HG02870 (cell line): ENCODE results near the gene TTC28.
"Not testable (repeated sequence)": the region's sequence is repeated elsewhere in the genome, so short reads cannot be mapped to it uniquely, and the experiment has no call there.

ENCODE experiments used
- ATAC-seq: cut with Tn5 transposase; IDR thresholded peaks from one replicate; pipeline ENCODE4 v1.9.1; 2021; ENCODE audit warnings: mild to moderate bottlenecking, moderate library complexity; ENCODE audit not compliant: unreplicated experiment

Gene TTC28

DNA sequence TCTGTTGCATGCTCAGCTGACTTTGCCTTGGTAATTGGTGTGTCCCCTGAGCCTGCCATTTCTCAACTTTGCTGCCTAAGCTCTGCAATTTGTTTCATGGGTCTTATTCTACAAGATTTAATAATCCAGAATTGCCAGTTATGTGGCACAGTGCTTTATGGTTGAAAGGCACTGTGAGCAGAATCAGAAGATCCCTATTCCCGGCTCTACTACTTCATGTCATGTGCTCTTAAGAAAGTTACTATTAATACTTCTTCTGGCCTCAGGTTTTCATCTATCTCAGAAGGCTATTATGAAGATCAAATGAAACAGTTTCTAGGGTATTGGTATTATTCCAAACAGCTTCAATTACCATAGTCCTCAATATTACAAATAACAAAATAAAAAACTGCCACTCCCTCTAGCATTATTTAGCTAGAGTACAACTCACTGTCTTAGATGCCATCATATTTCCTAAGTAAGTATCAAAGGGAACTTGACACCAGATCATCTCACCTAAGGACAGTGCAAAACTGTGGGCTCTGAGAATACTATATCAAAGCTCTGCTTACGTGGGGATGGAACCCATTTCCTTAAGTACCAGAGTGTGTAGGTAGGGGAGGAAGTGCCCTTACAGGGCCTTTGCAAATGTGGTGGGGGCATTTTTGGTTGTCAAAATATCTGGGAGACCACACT, 560.5 kb downstream of the TTC28 start:
- no peak for ATAC-seq

DNA sequence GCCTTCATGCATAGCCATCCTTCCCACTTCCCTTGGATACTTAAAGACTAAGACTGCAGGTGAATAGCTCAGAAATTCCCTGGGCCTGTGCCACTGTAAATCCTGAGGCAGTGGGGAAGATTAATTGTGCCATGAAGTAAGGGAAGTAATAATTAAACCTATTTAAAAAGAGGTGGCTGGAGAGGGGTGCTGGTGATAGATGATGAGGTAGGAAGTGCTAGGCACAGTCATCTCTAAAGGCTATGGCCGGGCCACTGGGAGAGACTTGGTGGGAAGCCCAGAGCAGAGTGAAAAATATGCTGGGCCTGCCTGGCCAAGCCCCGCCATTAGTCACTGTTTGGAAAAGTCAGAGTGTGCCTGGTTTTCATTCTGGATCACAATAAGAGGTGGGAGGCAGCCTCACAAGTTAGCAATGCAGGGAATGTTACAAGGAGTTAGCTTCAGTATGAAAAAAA, 563.4 kb downstream of the TTC28 start:
- no peak for ATAC-seq

DNA sequence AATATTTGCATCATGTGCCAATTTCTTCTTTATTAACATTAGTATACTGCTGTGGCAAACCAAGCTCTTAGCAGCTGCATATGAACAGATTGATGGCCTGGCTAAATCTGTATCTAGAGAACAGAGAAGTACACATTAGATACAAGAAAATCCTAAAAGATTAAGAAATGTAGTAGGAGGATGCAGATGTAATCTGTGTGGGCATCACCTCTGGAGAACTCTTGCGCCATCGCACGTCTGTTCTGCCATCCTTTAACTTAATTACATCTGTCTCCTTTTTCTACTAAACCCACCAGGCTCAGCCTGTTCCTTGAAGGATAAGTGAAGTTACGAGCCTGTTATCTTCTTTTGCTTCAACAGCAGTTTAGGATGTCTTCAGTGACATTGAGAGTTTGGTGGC, 564.2 kb downstream of the TTC28 start:
- ATAC-seq, result no peak

DNA sequence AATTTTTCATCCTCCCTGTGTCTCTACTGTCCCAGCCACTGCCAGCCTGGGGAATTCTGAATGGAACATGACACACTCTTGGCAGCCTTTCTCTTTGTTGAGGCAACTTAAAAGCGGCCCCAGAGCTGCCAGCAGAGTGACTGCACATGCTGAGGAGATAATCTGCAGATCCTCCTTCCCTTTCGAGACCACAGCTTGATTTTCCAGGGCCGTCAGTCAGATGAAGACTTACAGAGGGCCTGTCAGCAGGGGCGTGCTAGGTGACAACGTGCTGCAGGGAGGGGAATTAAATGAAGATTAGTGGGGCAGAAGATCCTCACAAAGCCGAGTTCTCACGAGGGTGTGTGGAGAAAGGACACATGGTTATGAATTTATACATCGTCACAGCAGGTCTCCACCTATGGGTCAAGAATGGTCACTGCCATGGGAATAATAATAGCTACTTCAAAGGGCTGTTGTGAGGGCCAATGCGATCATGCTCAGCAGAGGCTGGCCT, 567.0 kb downstream of the TTC28 start:
- ATAC-seq, result no peak

DNA sequence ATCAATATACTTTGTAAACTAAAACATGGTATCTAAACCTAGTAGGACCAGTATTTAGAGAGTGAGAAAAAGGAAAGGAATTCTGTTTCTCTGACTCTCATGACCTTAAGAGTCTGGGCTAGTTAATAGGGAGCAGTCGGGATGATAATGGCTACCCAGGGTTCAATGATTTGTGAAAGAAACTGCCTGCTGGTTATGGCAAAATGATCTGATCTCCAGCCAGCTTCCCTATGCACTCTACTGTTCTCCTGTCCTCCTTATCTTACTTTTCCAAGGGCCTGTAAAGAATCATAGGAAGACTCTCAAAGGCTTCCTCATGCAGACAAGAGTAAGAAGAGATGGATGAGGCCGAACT, 567.5 kb downstream of the TTC28 start:
- ATAC-seq, result no peak

DNA sequence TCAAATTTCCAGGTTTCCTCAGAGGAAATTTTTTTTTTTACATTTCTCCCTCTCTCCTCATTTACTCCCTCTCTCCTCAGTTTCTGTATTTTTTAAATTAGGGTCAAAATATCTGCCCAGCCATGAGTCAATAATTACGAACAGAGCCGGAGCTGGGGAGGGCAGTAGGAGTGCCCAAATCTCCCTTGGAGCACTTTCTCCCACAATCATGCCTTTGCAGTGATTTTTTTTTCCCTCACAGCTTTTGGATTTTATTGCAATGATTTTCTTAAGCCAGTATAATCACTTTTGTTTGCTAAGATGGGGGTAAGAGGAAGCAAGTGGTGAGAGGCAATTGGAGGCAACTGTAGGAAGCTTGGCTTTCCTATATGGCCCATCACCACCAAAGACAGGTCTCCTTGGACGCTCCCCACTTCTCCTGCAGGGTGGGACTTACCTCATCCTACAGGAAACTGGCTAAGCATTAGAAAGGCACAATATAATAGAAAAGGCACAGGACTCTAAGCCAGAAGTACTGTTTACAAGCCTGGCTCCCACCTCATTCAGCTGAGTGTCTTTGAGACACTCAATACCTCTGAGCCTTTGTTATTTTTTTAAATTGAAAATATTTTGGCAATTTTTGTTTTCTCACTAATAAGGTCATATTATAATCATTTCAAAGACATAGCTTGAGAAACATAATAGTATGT, 568.0 kb downstream of the TTC28 start:
- no peak for ATAC-seq

DNA sequence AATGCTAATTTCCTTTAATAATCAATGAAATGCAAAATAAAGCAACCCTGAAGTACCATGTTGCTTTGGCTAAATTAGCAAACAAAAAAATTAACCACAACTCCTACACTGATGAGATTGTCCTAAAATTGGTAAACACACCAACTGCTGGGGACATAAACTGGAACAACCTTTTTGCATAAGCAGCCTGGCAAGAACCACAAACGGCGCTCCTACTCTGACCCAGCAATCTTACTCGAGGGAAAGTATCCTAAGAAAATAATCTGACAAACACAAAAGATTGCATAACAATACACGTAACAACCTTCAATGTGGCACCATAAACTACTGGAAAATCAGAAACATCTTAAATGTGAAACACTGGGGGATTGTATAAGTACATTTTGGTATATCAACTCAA, 570.8 kb downstream of the TTC28 start:
- ATAC-seq, result no peak

DNA sequence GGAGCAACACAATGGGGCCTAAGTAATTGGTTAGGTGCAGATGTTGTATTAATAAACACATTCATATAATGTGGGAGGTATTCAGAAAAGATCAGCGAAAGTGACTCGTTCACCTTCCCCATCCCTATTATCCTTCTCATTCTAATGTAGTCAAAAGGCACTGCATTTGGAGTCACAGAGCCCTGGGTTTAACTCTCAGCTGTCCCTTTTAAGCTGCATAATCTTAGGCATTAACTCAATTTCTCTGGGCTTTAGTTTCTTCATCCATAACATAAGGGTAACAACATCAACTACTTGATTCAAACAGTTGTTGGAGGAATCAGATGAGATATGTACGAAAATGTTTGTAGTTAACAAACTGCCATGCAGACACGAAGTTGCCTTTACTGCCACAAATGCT, 573.0 kb downstream of the TTC28 start:
- no peak for ATAC-seq

DNA sequence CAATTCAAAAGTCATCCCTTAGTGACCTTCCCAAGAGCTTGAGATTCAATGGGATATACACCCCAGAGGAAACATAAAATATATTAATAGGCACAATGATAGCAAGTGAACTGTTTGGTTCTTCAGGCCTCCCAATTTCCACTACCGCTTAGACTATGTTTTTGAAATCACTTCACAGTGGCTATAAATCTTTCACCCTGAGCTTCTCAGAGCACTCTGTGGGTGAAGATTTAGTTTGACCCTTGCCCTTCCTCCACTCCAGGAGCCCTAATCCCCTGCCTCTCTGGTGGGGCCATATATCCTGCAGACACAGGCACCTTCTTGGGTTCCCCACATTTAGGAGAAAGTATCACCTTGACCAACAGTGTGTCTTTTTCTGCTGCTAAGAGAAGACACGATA, 573.7 kb downstream of the TTC28 start:
- no peak for ATAC-seq

DNA sequence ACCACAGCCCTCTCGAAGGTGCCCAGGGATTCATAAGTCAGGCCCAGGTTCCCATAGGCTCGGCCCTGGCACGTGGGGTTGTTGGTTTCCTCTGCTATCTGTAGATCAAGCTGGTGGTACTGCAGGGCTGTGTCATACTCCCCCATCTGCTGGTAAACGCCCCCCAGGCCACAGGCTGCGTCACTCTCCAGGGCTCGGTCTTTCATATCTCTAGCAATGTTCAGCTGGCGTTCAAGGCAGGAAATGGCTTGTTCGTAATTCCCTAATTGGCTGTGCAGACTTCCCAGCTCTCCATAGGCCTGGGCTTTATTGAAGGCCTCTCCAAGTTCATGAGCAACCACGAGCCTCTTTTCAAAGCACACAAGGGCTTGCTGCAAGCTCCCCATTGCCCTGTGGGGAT, 574.2 kb downstream of the TTC28 start:
- no peak for ATAC-seq

DNA sequence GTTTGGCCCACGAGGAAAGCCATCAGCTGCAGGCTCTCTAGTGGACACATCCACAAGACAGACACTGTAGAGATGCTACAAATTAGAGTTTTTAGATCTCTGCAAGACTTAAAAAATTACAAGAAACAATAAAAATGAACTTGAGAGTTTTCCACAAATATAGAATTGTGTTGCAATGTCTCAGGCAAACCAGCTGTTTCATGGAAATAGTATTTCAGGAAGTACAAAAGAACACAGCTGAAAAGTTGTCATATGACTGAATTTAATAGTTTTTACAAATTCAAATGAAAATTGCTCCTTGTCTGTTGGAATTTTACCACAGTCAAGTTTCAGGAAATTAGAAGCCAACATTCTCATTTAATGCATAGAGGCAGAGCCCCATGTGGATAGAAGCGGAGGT, 576.0 kb downstream of the TTC28 start:
- no peak for ATAC-seq

DNA sequence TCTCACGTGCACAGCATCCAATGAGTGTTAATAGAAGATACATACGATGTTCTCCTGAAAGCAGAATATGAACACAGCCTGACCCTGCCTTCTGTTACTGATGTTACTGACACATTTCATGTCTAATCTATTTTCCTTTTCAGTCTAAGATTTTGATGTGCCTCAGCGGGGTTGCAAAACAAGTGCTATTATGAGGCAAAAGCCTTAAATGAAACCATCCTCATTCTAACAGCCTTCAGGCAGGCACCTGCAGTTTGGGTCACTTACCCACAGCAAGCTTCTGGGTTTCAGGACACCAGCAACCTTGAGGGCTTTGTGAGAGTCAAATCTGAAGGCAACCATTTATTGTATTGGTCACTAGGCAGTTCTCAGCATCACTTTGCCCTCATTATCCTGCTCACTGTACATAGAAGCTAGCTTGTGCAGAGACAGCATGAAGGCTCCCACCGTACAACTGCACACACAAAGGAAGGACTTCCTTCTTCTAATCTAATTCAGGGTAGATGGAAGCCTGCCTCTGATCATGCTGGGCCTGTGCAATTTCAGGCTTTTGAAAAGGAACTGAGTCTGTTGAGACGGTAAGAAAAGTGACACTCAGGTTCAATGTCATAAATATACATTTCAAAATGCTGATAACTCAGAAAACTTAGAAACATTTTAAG, 577.4 kb downstream of the TTC28 start:
- no peak for ATAC-seq

DNA sequence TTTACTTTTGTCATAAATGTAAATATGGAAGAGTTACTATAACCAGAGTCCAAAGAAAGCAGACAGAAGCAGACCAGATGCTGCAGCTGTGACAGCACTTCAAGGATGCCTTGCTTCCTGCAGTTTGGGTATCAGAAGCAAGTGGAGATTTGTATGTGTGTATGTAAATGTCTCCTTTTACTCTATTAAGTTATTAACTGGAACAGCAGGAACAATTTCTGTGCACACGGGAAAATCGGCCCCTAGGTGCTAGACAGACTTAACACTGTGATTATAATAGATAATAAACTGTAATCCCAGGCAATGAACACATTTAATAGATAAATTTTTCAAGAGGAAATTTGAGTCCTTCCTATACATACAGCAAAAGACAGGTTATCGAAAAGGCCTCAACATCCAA, 582.0 kb downstream of the TTC28 start:
- no peak for ATAC-seq

DNA sequence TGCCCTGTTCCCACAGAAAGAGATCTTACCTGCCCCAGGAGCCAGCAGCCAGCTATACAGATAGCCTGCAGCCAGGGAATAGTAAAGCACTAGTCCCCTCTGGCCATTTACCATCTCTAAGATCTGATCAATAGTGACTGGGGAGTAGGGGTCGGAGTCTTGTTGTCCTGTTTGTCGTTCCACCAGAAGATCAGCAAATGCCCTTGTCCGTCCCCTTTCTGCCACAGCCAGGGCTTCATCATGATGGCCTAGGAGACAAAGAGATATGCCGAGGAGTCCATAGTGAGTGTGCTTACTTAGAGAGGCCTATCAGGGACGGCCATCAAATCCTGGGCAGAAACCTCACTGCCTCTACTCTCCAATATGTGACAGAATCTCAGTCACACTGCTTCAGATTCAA, 583.5 kb downstream of the TTC28 start:
- ATAC-seq, result no peak

DNA sequence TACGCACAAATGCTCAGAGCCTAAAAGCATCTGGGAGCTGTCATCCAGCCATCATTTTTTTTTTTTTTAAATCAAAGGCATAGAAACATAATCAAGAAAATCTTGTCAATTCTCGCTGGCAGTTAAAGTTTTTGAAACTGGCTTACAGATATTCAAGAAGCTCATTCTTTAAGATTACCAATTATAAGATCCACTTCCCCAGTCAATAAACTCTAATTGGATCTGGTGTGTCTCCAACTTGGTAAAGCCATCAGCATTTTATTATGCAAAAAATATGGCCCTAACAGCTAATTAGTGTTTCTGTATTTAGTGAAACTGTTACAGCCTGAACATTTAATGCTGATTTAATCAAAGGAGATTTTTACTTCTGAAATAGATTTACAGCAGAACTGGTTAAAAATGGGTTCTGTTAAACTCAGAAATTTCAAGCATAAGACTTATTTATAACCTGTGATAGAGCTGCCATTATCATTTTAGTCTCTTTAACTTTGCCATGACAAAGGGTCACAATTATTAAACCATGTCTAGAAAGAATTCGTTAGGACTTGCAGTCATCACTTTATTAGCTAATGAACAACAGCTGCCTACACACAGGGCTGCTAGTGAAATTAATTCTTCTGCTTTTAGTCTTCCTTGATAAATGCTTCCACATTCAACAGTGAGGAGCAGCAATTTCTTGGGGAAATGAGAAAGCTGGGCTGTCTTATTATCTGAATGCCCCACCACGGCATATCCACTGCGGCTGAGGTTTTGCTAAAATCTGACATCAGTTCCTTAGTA, 584.1 kb downstream of the TTC28 start:
- ATAC-seq, result no peak

DNA sequence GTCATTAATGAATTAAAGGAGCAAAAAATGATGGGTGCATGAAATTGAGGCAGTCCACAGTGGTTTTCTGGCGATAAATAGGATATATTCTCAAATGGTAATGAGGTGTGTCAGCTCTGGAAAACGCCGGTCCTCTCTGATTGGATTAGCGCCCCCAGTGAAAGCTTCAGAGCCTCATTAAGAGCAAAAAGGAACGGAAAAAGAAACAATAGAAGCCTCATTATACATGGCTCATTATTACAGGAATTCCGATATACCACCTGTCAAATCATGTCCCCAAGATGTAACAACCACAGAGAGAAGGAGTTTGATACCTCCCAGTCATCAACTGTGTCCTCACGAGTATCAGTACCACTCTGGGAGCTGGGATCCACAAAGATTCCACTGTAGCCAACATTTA, 584.9 kb downstream of the TTC28 start:
- no peak for ATAC-seq

DNA sequence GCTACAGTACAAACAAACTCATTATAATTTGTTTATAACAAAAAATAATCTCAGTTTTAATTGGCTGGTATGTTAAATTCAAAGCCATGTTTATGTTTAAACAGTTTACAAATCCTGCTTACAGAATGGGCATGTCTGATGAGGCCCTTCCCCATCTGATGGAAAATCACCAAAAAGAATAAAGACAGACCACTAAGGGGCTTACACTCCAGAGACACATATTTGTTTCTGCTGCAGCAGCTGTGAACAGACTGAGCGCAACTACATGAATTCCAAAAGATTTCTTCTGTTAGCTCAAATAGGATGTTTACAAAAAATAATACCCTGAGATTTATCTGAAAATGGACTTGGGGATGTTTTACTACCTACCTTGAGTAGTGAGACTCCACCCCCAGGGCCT, 585.9 kb downstream of the TTC28 start:
- ATAC-seq, result no peak

DNA sequence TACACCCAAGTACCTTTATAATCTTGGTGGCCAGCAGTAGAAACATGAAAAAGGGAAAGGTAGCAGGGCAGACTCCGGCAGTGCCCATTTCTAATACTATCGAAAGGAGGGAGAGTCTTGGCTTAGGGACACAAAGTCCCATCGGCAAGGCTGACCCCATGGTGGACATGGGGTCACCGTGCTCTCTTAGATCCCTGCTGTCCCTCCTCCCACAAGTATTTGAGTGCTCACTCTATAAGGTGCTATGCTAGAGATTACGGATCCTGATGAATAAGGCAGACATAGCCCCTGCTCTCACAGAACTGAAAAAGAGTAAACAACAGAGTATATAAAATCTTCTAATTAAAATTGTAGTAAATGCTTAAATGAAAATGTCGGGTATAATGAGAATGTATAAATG, 588.2 kb downstream of the TTC28 start:
- no peak for ATAC-seq

DNA sequence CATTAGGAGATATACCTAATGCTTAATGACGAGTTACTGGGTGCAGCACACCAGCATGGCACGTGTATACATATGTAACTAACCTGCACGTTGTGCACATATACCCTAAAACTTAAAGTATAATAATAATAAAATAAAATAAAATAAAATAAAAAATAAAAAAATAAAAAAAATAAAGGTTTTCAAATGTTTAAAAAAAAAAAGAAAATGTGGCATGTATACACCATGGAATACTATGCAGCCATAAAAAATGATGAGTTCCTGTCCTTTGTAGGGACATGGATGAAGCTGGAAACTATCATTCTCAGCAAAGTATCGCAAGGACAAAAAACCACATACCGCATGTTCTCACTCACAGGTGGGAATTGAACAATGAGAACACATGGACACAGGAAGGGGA, 590.1 kb downstream of the TTC28 start:
- ATAC-seq, result not testable (repeated sequence)

DNA sequence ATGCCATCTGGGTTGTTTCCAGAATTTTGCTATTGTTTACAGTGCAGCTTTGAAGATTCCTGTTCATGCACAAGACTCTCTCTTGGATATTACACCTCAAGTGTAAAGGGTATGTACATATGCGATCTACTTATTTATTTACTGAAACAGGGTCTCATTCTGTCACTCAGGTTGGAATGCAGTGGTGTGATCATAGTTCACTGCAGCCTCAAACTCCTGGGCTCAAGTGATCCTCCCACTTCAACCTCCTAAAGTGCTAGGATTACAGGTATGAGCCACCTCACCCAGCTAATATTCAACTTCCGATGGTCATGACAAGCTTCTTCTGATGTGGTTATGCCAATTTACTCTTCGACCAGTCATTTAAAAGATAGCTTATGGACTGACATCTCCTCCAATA, 602.5 kb downstream of the TTC28 start:
- no peak for ATAC-seq

DNA sequence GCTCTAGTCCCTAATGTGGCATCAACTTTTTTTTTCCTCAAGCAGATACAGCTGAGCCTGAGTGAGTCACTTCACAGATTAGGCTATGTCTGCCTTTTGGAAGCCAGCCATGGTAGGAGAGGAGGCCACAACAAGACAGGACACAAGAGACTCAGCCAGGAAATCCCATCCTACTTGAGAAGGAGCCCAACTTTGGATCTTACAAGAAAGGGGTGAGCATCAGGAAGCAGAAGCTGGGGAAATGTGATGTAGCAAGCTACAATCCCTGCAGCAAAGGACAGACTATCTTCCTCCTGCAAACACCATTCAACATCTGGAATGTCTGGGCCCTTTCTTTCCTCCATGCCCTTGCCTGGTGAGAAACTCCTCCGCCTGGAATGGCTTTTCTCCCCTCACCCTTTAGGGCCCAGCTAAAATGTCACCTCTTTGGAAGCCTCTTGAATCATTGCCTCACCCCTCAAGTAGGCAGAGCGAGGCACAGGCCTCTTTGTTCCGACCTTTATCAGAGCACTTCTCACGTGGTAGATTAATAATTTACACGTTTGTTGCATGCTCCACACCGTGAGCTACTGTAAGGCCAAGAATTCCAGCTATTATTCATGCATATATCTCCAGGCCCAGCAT, 604.2 kb downstream of the TTC28 start:
- ATAC-seq, result no peak
